Brain microvascular endothelial cell (primary cell): ENCODE data around the gene TEKTIP1.

Experiments used
- DNase-seq: peaks from one replicate; pipeline ENCODE4 v3.0.0-alpha.2; 2020
- H3K27ac ChIP-seq: fragments of 250-450 bp; sonication (Bioruptor Pico); 2 replicates; pipeline ENCODE4 v1.5.1; 2020; ENCODE audit warnings: mild to moderate bottlenecking, moderate library complexity
- H3K27me3 ChIP-seq: fragments of 250-450 bp; sonication (Bioruptor Pico); replicated peaks from 2 replicates; pipeline ENCODE4 v1.5.1; 2020; ENCODE audit warnings: mild to moderate bottlenecking
- H3K36me3 ChIP-seq: fragments of 250-450 bp; sonication (Bioruptor Pico); replicated peaks from 2 replicates; pipeline ENCODE4 v1.5.1; 2020; ENCODE audit warnings: mild to moderate bottlenecking
- H3K4me3 ChIP-seq: 2 replicates; pipeline ENCODE4 v1.5.1; 2011; ENCODE audit warnings: low read depth, mild to moderate bottlenecking, control low read depth, low read length, moderate library complexity
- in situ Hi-C: cut with HindIII; loops from 2 replicates; pipeline ENCODE4 v1.10.0; 2017; ENCODE audit warnings: low sequenced_read_pairs, low pct_ligation_motif_present
- TF ChIP-seq, protein P1 (sequence below): IDR thresholded peaks from 2 replicates; pipeline ENCODE4 v1.5.1; 2011; ENCODE audit warnings: low read depth, mild to moderate bottlenecking, moderate library complexity, low read length, control low read depth, inconsistent platforms; ENCODE audit errors: missing control alignments

The TEKTIP1 gene

DNA sequence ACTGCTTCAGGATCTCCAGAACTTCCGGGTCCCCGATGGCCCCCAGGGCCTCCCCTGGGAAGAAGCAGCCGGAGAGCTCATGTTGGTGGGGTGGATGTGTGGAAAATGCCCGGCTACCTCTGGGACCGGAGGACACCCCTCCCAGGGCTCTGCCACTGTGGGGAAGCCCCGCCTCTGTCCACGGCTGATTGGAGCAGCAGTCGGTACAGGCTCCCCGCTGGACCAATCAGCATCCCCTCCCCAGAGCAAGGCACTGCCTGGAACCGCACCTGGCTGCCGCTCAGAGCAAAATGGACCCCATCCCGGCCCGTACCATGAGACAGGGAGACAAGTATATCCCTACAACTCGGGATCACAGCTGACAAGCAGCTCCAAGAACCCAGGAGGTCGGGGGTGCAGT, 44.9 kb upstream of the TEKTIP1 start:
- in situ Hi-C loops: no loop called here
- Histone ChIP-seq H3K27me3 (no peaks in the 10 kb centered on the region), H3K36me3 (peaks cover 45% of the 10 kb centered on the region), H3K4me3 (no peak overlapping the region), H3K27ac (no peak overlapping the region)
- no peak for DNase-seq
- TF ChIP-seq, protein P1, sequence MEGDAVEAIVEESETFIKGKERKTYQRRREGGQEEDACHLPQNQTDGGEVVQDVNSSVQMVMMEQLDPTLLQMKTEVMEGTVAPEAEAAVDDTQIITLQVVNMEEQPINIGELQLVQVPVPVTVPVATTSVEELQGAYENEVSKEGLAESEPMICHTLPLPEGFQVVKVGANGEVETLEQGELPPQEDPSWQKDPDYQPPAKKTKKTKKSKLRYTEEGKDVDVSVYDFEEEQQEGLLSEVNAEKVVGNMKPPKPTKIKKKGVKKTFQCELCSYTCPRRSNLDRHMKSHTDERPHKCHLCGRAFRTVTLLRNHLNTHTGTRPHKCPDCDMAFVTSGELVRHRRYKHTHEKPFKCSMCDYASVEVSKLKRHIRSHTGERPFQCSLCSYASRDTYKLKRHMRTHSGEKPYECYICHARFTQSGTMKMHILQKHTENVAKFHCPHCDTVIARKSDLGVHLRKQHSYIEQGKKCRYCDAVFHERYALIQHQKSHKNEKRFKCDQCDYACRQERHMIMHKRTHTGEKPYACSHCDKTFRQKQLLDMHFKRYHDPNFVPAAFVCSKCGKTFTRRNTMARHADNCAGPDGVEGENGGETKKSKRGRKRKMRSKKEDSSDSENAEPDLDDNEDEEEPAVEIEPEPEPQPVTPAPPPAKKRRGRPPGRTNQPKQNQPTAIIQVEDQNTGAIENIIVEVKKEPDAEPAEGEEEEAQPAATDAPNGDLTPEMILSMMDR: no peak

DNA sequence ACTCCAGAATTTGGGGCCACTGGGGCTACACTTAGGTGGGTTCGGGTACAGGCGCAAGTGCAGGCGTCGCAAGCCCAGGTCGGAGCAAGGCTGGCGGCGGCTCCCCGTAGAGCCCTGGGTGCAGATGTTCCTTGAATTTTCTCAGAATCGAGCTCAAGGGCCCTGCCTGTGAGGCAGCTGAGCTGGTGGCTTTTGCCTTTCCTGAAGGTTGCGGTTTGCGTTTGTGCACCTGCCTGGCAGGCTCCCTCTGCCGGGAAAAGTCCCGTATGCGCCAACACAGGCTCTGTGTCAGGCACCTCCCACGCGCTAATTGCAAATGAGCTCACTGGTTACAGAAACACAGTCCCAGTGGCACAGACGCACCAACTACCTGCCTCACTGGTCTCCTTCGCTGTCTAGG, 44.4 kb upstream of the TEKTIP1 start:
- no peak for DNase-seq
- TF ChIP-seq, protein P1: no peak
- no peak overlapping the region for H3K27ac ChIP-seq
- peaks cover 45% of the 10 kb centered on the region for H3K36me3 ChIP-seq
- in situ Hi-C loops: no loop called here
- H3K27me3 ChIP-seq: no peaks in the 10 kb centered on the region
- no peak overlapping the region for H3K4me3 ChIP-seq

DNA sequence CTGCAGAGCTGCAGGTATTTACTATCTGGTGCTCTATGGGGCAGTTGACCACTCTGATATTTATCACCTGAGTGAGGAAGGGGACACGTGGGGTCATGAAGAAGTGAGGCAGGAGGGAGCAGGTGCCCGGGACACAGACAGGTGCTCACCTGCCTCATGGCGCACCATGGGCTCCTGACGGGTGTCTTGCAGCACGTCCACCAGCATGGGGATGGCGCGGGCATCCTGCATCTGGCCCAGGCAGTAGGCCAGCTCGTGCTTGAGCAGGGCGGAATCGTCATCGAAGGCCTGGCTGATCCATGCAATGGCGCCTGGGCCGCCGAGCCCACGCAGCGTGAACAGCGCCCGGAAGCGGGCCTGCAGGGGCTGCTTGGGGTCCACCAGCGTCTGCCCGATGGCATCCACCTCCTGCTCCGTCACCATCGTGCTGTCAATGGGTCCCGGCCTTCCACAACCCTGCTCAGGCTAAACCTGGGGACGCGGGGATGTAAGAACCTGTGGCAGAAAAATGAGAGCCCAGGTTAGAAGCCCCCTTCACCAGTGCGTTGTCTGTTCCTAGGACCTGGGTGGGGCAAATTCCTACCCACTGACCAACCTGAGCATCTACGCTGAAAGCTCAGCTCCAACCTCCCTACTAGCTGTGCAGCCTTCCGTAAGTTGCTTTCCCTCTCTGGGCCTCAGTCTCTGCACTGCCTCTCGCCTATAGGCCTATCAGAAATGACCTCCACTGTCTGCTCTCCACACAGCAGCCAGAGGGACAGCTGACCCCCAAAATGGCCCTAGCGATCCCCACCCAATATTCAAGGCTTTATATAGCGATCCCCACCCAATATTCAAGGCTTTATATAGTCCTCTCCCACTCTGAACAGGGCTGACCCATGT, 42.3 kb upstream of the TEKTIP1 start:
- Histone ChIP-seq H3K4me3 (no peak overlapping the region), H3K27ac (no peak overlapping the region), H3K27me3 (no peaks in the 10 kb centered on the region), H3K36me3 (peaks cover 44% of the 10 kb centered on the region)
- in situ Hi-C loops: no loop called here
- no peak for DNase-seq
- TF ChIP-seq, protein P1: no peak

DNA sequence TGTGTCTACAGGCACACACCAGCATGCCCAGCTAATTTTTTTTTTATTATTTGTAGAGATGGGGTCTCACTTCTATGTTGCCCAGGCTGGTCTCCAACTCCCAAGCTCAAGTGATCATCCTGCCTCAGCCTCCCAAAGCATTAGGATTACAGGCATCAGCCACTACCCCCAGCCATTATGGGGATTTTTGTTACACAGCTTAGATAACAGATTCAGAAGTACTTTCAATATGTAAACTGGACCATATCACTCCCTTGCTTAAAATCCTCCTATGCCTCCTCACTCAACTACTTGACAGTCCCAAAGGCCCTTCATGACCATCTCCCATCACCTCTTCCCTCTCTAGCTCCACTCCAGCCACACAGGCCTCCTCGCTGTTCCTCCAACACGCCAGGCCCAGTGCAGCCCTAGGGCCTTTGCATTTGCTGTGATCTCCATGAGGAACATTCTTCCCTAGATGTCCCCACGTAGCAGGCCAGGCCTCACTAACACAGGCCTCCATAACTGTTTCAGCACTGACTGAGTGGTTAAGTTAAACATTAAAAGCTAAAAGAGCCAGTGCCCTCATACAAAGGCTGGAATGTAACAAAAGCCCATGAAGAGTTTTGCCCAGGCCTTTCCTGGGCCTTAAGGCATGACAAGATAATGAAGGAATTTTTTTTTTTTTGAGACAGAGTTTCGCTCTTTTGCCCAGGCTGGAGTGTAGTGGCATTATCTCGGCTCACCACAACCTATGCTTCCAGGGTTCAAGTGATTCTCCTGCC, 41.0 kb upstream of the TEKTIP1 start:
- TF ChIP-seq, protein P1: no peak
- Histone ChIP-seq H3K27ac (no peak overlapping the region), H3K36me3 (peaks cover 31% of the 10 kb centered on the region), H3K4me3 (no peak overlapping the region), H3K27me3 (no peaks in the 10 kb centered on the region)
- DNase-seq: no peak
- in situ Hi-C loops: no loop called here

DNA sequence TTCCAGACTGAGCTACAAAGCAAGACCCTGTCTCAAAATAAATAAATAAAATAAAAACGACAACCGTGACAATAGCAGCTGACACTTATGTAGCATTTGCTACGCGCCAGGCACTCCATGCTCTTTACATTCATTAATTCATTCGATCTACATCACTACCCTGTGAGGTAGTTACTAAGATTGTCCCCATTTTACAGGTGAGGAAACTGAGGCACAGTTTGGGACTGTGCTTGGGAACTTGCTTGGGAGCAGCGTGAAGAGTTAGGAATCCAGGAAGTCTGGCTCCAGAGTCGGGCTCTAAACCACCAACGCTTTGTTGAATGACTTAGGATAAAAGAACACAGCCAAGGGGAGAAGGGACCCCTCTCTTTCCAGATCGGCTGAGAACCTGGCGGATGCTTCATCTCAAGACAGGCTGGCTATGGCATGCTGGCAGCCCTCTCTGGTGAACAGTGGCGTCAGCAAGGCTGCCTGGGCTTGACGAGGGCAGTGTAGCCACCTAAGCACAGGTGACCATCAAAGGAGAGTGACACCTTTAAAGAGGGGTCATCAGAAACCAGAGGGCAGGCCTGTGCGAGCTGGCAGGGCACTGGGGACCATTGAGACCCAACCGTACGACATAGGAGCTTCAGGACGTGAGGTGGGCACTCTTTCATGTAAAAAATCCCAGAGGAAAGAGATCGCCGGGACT, 39.1 kb upstream of the TEKTIP1 start:
- Histone ChIP-seq H3K36me3 (peaks cover 22% of the 10 kb centered on the region), H3K27ac (peak overlapping the region; percentile 100), H3K4me3 (peak overlapping the region; percentile 93), H3K27me3 (no peaks in the 10 kb centered on the region)
- TF ChIP-seq, protein P1: no peak
- no peak for DNase-seq
- in situ Hi-C loops: no loop called here
